Right cardiac atrium (tissue), 5 donors: ENCODE results near the gene PSMD13. TPM values are rescaled to one million over a fixed set of nuclear protein-coding genes. Genes with fewer than 3 reads are reported as not detected.
"Not testable (repeated sequence)": the region's sequence is repeated elsewhere in the genome, so short reads cannot be mapped to it uniquely, and the experiment has no call there.

Experiments
- ATAC-seq, 2 donors: fragments of 200-7000 bp; cut with Tn5 transposase; one replicate each; pipeline versions ENCODE4 v1.8.0 to v1.9.1; 2020; ENCODE audit warnings: moderate library complexity in 2 of 2, mild to moderate bottlenecking in 1 of 2
- DNase-seq, 3 donors: peaks; one replicate each; pipeline ENCODE4 v3.0.0-alpha.2; 2020
- H3K27ac ChIP-seq: one replicate; pipeline ENCODE4 v1.5.1; 2013; ENCODE audit warnings: mild to moderate bottlenecking, low read length, control low read depth, moderate library complexity
- H3K27me3 ChIP-seq: one replicate; pipeline ENCODE4 v1.6.1; 2013; ENCODE audit not compliant: control insufficient read depth, insufficient read depth
- H3K4me1 ChIP-seq: one replicate; pipeline ENCODE4 v1.6.1; 2013; ENCODE audit warnings: low read length; ENCODE audit not compliant: control insufficient read depth, insufficient read depth
- H3K4me3 ChIP-seq: one replicate; pipeline ENCODE4 v1.5.1; 2013; ENCODE audit warnings: low read length, control low read depth
- H3K9me3 ChIP-seq: one replicate; pipeline ENCODE4 v1.6.1; 2013; ENCODE audit warnings: low read length; ENCODE audit not compliant: control insufficient read depth
- WGBS: extraction: QIAGEN DNeasy Blood & Tissue Kit; methylation state at CpG from one replicate; pipeline ENCODE4 v1.1.7; 2013; 5-methylcytosine and 5-hydroxymethylcytosine counted together
- intact Hi-C, 4 donors: fragments of 100-400 bp; cut with DNase I; formaldehyde crosslinking; loops; one replicate each; pipeline versions ENCODE4 v1.11.0 to v1.14.0; 2022 to 2023
- polyA plus RNA-seq: library from polyadenylated mRNA; stranded (reverse); fragments of 200-250 nt; gene quantifications from one replicate; pipeline ENCODE4 v1.2.3, GENCODE V29; 2013
- total RNA-seq, 4 donors: library from RNA; stranded (reverse); fragmentation: NEBNext Ultra II Directional; extraction: Animal tissue kit (Norgen Biotek cat#: 25700); gene quantifications; one replicate each; pipeline ENCODE4 v1.2.1, GENCODE V29; 2021
- donor health status: healthy with polysubstance abuse.
- donor health status: DM: no; HTN: yes; CAD: no.
- donor health status: DM: no; HTN: no; CAD: no.
- donor health status: DM: no; HTN: yes; CAD: no; lungs with severe emphysema.
- donor health status: DM: yes; HTN: yes; CAD: no.

Gene PSMD13
- total and polyA plus RNA-seq, 5 donors: 76.8 to 106 (median 86.5) TPM

- intact Hi-C loops: no loop called here
- no peak for ATAC-seq
- H3K4me1 ChIP-seq: no peaks in the 10 kb centered on the region
- H3K27ac ChIP-seq: no peak overlapping the region
- DNase-seq: peak in 2 of 3 donors; percentile 42 to 46
- WGBS: 82% methylated on average over 29 of the region's 29 CpGs
- no peak overlapping the region for H3K4me3 ChIP-seq
- no peaks in the 10 kb centered on the region for H3K9me3 ChIP-seq
- H3K27me3 ChIP-seq: no peaks in the 10 kb centered on the region
Observed at GRCh38 chr11:285021-285893, 48.5 kb downstream of the PSMD13 start.

- intact Hi-C loops: no loop called here
- 82% methylated on average over 8 of the region's 8 CpGs for WGBS
- no peaks in the 10 kb centered on the region for H3K9me3 ChIP-seq
- no peaks in the 10 kb centered on the region for H3K4me1 ChIP-seq
- no peak overlapping the region for H3K27ac ChIP-seq
- no peaks in the 10 kb centered on the region for H3K27me3 ChIP-seq
- H3K4me3 ChIP-seq: no peak overlapping the region
- ATAC-seq (no peak), DNase-seq (peak in 1 of 3 donors; percentile 25)
Observed at GRCh38 chr11:285894-286220, 49.1 kb downstream of the PSMD13 start.

GRCh38 chr11:286977-287820 lies 50.4 kb downstream of the PSMD13 start:
- H3K9me3 ChIP-seq, H3K4me1 ChIP-seq, H3K27ac ChIP-seq, intact Hi-C loops, ATAC-seq, H3K27me3 ChIP-seq, H3K4me3 ChIP-seq: not testable (repeated sequence)
- DNase-seq: peak; percentile 16 to 53 (median 46)
- WGBS: 82% methylated on average over 27 of the region's 27 CpGs

GRCh38 chr11:287821-288477 lies 51.2 kb downstream of the PSMD13 start:
- ATAC-seq (no peak), DNase-seq (peak; percentile 15 to 58 (median 55))
- Histone ChIP-seq H3K4me1 (no peaks in the 10 kb centered on the region), H3K9me3 (no peaks in the 10 kb centered on the region), H3K27ac (no peak overlapping the region), H3K4me3 (peak overlapping the region; percentile 73), H3K27me3 (no peaks in the 10 kb centered on the region)
- intact Hi-C loops: no loop called here
- 24% methylated on average over 41 of the region's 41 CpGs for WGBS

GRCh38 chr11:288478-289397 lies 52.0 kb downstream of the PSMD13 start, which contains the start of gene PGGHG:
Gene PGGHG, plus strand, starts transcription at chr11:289126. Its CDS starts 691 bp downstream, at chr11:289817.
- H3K9me3 ChIP-seq: no peaks in the 10 kb centered on the region
- peak; percentile 84 to 90 for ATAC-seq
- 1% methylated on average over 111 of the region's 112 CpGs for WGBS
- peak within 1 kb of the TSS; percentile 73 for H3K4me3 ChIP-seq
- H3K27ac ChIP-seq: no peak within 1 kb of the TSS
- intact Hi-C loops: no loop called here
- H3K4me1 ChIP-seq: no peaks in the 10 kb centered on the region
- DNase-seq: peak; percentile 87 to 95 (median 94)
- H3K27me3 ChIP-seq: no peaks in the 10 kb centered on the region

GRCh38 chr11:289398-289711 lies 52.6 kb downstream of the PSMD13 start:
- intact Hi-C loops: no loop called here
- H3K4me3 ChIP-seq: peak overlapping the region; percentile 73
- WGBS: 22% methylated on average over 14 of the region's 14 CpGs
- peak in 1 of 2 donors; percentile 6 for ATAC-seq
- H3K27me3 ChIP-seq: no peaks in the 10 kb centered on the region
- no peak overlapping the region for H3K27ac ChIP-seq
- no peak for DNase-seq
- H3K9me3 ChIP-seq: no peaks in the 10 kb centered on the region
- H3K4me1 ChIP-seq: no peaks in the 10 kb centered on the region

- H3K4me1 ChIP-seq: no peaks in the 10 kb centered on the region
- ATAC-seq: no peak
- WGBS: 88% methylated on average over 48 of the region's 48 CpGs
- H3K27ac ChIP-seq: no peak overlapping the region
- no peaks in the 10 kb centered on the region for H3K9me3 ChIP-seq
- H3K27me3 ChIP-seq: no peaks in the 10 kb centered on the region
- DNase-seq: peak in 2 of 3 donors; percentile 58 to 65
- peak overlapping the region; percentile 73 for H3K4me3 ChIP-seq
- intact Hi-C loops: no loop called here
Observed at GRCh38 chr11:289712-290620, 53.2 kb downstream of the PSMD13 start.

- Histone ChIP-seq H3K27me3 (no peaks in the 10 kb centered on the region), H3K4me1 (no peaks in the 10 kb centered on the region), H3K4me3 (no peak overlapping the region), H3K9me3 (no peaks in the 10 kb centered on the region), H3K27ac (no peak overlapping the region)
- ATAC-seq (no peak), DNase-seq (peak; percentile 15 to 57 (median 42))
- 94% methylated on average over 13 of the region's 13 CpGs for WGBS
- intact Hi-C loops: no loop called here
Observed at GRCh38 chr11:290621-291231, 54.0 kb downstream of the PSMD13 start.
